Testis (tissue), 2 donors: ENCODE results near the gene PI4K2B.

Experiments used
- CTCF ChIP-seq, 3 experiments: fragments of 450-650 bp in 2 of 3; fragments of 200-600 bp in 1 of 3; sonication (generic) in 1 of 3; IDR thresholded peaks; one replicate each; pipeline ENCODE4 v1.5.1; 2016 to 2019; ENCODE audit warnings: antibody characterized with exemption in 3 of 3, mild to moderate bottlenecking in 2 of 3, moderate library complexity in 1 of 3
- POLR2A ChIP-seq: fragments of 450-650 bp; IDR thresholded peaks from one replicate; pipeline ENCODE4 v1.6.1; 2017; ENCODE audit warnings: antibody characterized with exemption, mild to moderate bottlenecking, moderate library complexity

DNA sequence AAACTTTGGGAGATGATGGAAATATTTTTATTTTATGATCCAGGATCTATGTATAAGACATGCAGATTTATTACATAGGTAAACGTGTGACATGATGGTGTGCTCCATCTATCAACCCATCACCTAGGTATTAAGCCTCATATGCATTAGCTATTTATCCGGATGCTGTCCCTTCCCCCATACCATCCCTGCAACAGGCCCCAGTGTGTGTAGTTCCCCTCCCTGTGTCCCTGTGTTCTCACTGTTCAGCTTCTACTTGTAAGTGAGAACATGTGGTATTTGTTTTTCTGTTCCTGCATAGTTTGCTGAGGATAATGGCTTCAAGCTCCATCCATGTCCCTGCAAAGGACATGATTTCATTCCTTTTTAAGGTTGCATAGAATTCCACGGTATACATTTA, 50.6 kb downstream of the PI4K2B start:
- no peak for TF ChIP-seq POLR2A
- no peak for TF ChIP-seq CTCF (IDR thresholded peaks at IDR 0.05)
